Neural crest cell (in vitro differentiated cells): ENCODE results near the gene REPS1. TPM values are rescaled to one million over a fixed set of nuclear protein-coding genes. Genes with fewer than 3 reads are reported as not detected.

Source experiments
- DNase-seq: peaks from one replicate; pipeline ENCODE4 v3.0.0; 2021; ENCODE audit warnings: low read depth, mixed read lengths, low spot score
- H3K27ac Mint-ChIP-seq: one replicate; pipeline ENCODE4 v1.8.0; 2021; ENCODE audit warnings: mild to moderate bottlenecking, mixed read lengths; ENCODE audit not compliant: unreplicated experiment
- H3K27me3 Mint-ChIP-seq: 2 replicates; pipeline ENCODE4 v1.8.0; 2021; ENCODE audit warnings: low read depth, mild to moderate bottlenecking, mixed read lengths
- H3K36me3 Mint-ChIP-seq: 2 replicates; pipeline ENCODE4 v1.8.0; 2021; ENCODE audit warnings: low read depth, mild to moderate bottlenecking, mixed read lengths
- H3K4me1 Mint-ChIP-seq: 2 replicates; pipeline ENCODE4 v1.8.0; 2021; ENCODE audit warnings: mixed read lengths
- H3K4me3 Mint-ChIP-seq: one replicate; pipeline ENCODE4 v1.8.0; 2021; ENCODE audit warnings: mild to moderate bottlenecking, mixed read lengths
- H3K9me3 Mint-ChIP-seq: 2 replicates; pipeline ENCODE4 v1.8.0; 2021; ENCODE audit warnings: mixed read lengths
- CTCF ChIP-seq: fragments of 200-600 bp; sonication (generic); conservative IDR thresholded peaks from 2 replicates; pipeline ENCODE4 v1.5.0; 2021; ENCODE audit warnings: antibody characterized with exemption, mild to moderate bottlenecking
- total RNA-seq: library from RNA; stranded (reverse); gene quantifications from 2 replicates; pipeline ENCODE4 v1.2.1, GENCODE V29; 2021

REPS1 gene
- total RNA-seq, 1 donor from 2014 or later = 61.1 TPM

GRCh38 chr6:139017227-139017626 lies 29.2 kb upstream of the REPS1 start:
- no peaks in the 10 kb centered on the region for H3K36me3 Mint-ChIP-seq
- no peak overlapping the region for H3K27ac Mint-ChIP-seq
- H3K4me3 Mint-ChIP-seq = no peak overlapping the region
- no peak for DNase-seq
- no peak for TF ChIP-seq CTCF
- peaks cover 37% of the 10 kb centered on the region for H3K4me1 Mint-ChIP-seq
- peaks cover 2% of the 10 kb centered on the region for H3K9me3 Mint-ChIP-seq
- H3K27me3 Mint-ChIP-seq = no peaks in the 10 kb centered on the region

- Mint-ChIP-seq H3K4me1 (peaks cover 43% of the 10 kb centered on the region), H3K4me3 (no peak overlapping the region), H3K27ac (no peak overlapping the region), H3K9me3 (no peaks in the 10 kb centered on the region), H3K27me3 (no peaks in the 10 kb centered on the region), H3K36me3 (no peaks in the 10 kb centered on the region)
- TF ChIP-seq CTCF = no peak
- no peak for DNase-seq
Measured at GRCh38 chr6:139016337-139017213, 28.5 kb upstream of the REPS1 start.

DNA sequence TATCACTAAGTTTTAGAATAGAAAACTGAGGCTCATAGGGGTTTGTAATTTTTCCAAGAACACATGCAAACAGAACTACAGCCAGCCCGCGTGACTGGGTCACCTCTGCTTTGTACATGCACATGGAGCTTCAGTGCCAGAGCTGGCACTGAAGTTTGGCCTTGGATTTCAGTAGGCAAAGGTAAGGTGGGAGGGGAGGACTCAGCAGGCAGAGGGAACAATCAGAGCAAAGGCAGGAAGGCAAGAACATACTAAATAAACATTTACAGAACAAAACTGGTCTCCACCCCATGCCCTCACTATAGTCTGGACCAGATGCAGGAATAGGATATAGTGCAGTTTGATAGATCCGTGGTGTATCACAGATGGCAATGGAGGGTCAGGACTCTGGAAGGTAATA lies 26.9 kb upstream of the REPS1 start:
- no peak overlapping the region for H3K27ac Mint-ChIP-seq
- H3K9me3 Mint-ChIP-seq = no peaks in the 10 kb centered on the region
- no peak overlapping the region for H3K4me3 Mint-ChIP-seq
- DNase-seq = no peak
- no peaks in the 10 kb centered on the region for H3K36me3 Mint-ChIP-seq
- TF ChIP-seq CTCF = no peak
- H3K4me1 Mint-ChIP-seq = peaks cover 46% of the 10 kb centered on the region
- H3K27me3 Mint-ChIP-seq = no peaks in the 10 kb centered on the region

DNA sequence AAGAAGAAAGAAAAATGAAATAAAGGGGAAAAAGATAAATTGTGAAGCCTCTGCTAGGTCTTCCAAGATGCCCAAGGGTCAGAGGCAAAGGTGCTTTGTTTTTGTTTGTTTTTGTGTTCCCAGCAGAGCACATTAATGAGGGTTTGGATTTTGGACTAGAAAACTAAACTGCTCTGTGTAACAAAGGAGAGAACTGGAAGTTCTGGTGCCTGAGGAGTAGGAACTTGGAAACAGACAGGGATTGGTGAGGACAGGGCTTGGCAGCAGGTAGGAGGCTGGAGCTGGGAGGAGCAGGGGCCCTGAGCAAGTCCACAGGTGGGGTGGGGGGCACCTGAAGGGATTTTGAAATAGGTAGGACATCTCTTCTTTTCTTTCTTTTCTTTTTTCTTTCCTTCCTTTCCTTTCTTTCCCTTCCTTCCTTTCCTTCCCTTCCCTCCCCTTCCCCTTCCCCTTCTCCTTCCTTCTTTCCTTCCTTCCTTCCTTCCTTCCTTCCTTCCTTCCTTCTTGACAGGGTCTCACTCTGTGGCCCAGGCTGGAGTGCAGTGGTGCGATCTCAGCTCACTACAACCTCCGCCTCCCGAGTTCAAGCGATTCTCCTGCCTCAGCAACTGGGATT lies 25.2 kb upstream of the REPS1 start:
- no peak overlapping the region for H3K27ac Mint-ChIP-seq
- H3K27me3 Mint-ChIP-seq = no peaks in the 10 kb centered on the region
- H3K9me3 Mint-ChIP-seq = no peaks in the 10 kb centered on the region
- TF ChIP-seq CTCF = no peak
- H3K36me3 Mint-ChIP-seq = no peaks in the 10 kb centered on the region
- H3K4me3 Mint-ChIP-seq = no peak overlapping the region
- DNase-seq = no peak
- H3K4me1 Mint-ChIP-seq = peaks cover 46% of the 10 kb centered on the region

DNA sequence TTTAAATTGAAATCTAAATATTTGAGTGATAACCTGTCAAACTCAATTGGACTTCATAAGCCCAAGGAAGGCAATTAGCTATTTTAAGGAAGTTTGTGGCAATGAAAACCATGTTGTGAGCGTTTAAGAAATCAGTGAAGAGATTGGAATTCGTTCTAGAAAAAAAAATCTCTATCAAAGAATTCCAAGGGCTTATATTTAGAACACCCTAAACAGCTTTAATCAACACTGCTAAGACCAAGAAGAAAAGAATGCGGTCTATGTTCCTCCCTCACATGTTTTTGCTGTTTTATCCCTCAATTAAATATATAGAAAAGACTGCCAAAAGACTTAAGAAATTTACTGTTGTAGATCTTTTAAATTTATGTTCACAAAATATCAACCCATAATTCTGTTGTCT lies 23.9 kb upstream of the REPS1 start:
- H3K4me1 Mint-ChIP-seq = peaks cover 46% of the 10 kb centered on the region
- no peaks in the 10 kb centered on the region for H3K27me3 Mint-ChIP-seq

More for the DNA sequence above, 23.9 kb upstream of the REPS1 start:
- no peak overlapping the region for H3K27ac Mint-ChIP-seq
- no peaks in the 10 kb centered on the region for H3K9me3 Mint-ChIP-seq
- TF ChIP-seq CTCF = no peak
- H3K36me3 Mint-ChIP-seq = no peaks in the 10 kb centered on the region
- no peak for DNase-seq
- no peak overlapping the region for H3K4me3 Mint-ChIP-seq
